RPMI7951 (cell line): ENCODE measurements around the gene VPS13A. TPM values are rescaled to one million over a fixed set of nuclear protein-coding genes. Genes with fewer than 3 reads are reported as not detected.
"Not testable (repeated sequence)": the region's sequence is repeated elsewhere in the genome, so short reads cannot be mapped to it uniquely, and the experiment has no call there.

Source experiments
- DNase-seq: peaks from one replicate; pipeline ENCODE4 v3.0.0-alpha.2; 2012; ENCODE audit warnings: low read depth
- total RNA-seq: library from RNA; depleted of rRNA; stranded (reverse); fragments of >200 nt; shearing (Covaris generic); gene quantifications from 2 replicates; pipeline ENCODE4 v1.2.3, GENCODE V29; 2014

VPS13A gene
- total RNA-seq, 1 experiment from 2014 or later, result 13.1 TPM

GRCh38 chr9:77304543-77304942, 127.2 kb downstream of the VPS13A start:
- DNase-seq, result no peak

DNA sequence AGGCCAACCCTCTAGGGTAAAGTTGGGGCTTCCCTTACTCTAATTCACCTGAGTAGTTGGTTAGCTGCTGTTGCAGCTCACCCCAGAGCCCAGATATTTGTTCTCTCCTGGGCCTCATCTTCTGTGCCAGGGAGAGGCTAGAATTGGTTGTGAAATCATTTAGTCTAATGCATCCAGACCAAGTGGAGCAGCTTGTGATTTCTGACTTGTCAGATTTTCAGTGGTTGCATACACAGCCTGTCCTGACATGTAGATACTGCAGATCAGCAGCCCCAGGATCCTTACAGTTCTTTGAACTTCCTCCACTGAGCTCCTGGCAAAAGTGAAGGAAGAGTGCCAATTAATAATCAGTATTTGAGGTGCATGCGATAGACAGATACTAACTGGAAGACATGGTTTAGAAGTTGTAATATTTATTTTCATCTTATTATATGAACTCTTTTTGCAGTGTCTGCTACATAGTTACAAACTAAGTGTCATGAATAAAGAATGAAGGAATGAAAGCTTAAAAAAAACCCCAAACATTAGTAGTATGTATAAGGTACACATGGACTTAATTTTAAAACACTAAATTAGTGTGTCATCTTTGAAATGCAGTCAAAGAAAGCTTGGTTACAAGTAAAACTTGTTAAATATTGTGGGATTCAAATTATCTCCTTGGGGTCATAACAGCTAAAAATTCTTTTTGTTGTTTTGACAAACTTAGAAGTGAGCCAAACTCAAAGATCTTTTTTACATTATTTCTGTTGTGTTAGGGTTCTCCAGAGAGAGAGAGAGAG, 128.5 kb downstream of the VPS13A start:
- no peak for DNase-seq

GRCh38 chr9:77307166-77307565, 129.8 kb downstream of the VPS13A start:
- no peak for DNase-seq

DNA sequence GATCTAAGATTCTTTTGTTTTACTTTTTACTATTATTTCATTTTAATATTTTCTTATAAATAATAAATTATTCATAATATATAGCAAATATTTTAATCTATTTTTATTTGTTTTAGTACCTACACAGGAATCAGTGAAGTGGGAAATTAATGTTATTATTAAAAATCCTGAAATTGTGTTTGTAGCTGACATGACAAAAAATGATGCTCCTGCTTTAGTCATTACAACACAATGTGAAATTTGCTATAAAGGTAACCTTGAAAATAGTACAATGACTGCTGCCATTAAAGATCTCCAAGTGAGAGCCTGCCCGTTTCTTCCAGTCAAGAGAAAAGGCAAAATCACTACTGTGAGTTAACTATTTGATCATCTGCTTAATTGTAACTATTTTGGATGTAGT, 138.7 kb downstream of the VPS13A start:
- no peak for DNase-seq

DNA sequence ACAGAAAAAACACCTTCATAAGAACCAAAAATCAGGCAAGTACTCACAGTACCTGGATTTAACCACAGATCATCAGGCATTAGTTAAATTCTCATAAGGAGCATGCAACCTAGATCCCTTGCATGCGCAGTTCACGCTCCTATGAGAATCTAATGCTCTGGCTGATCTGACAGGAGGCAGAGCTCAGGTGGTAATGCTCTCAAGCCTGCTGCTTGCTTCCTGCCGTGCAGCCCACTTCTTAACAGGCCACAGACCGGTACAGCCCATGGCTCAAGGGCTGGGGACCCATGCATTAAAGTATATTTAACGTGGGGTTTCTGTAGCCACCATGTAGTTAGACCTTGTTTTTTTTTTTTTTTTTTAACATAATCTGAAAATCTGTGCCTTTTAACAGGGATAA, 147.7 kb downstream of the VPS13A start:
- DNase-seq, result no peak

- DNase-seq, result no peak
Measured at GRCh38 chr9:77328102-77328501, 150.8 kb downstream of the VPS13A start.

DNA sequence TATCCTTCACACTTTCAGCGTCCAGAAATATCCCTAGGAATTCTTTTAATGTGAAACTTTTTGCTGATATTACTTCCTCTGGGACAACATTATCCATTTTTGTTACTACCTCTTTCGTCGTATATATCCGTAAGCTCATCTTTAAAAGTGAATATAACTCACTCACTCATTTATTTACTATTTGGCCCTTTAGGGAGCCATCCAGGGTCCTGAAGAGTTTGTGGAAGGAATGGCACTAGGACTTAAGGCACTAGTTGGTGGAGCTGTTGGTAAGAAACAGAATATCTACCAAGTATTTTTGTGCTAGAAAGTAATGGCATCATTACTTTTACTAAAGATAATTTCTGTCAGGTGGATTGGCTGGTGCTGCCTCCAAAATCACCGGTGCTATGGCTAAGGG, 192.7 kb downstream of the VPS13A start:
- DNase-seq, result no peak

DNA sequence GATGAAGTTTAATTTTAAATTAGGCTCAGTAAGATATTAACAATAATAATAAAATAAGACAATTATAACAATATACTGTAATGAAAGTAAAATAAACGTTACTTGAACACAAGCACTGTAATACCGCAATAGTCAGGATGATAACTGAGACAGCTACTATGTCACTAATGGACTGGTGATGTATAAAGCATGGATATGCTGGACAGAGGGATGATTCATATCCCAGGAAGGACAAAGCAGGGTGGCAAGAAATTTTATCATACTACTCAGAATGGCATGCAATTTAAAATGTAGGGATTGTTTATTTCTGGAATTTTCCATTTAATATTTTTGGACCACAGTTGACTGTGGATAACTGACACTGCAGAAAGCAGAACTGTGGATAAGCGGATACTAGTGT, 196.9 kb downstream of the VPS13A start:
- DNase-seq, result no peak

- no peak for DNase-seq
Measured at GRCh38 chr9:77375956-77376532, 198.7 kb downstream of the VPS13A start.

- DNase-seq, result peak; percentile 15
Measured at GRCh38 chr9:77384406-77384805, 207.1 kb downstream of the VPS13A start.

GRCh38 chr9:77386187-77386586, 208.9 kb downstream of the VPS13A start:
- DNase-seq, result no peak

- no peak for DNase-seq
Measured at GRCh38 chr9:77391834-77392233, 214.5 kb downstream of the VPS13A start.

GRCh38 chr9:77392328-77392727, 215.0 kb downstream of the VPS13A start:
- DNase-seq, result no peak

DNA sequence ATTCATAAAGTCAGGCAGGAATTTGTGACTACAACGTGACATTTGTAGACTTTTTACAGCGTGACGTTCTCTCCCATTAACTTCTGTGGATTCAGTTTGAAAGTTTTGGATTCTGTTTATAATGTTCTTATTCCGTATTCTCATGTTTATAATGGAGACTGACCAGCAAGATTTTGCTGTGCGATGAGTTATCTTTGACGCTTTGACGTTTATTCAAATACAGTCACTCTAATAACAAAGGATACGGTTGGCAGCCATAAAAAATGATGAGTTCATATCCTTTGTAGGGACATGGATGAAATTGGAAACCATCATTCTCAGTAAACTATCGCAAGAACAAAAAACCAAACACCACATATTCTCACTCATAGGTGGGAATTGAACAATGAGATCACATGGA, 221.2 kb downstream of the VPS13A start:
- not testable (repeated sequence) for DNase-seq

DNA sequence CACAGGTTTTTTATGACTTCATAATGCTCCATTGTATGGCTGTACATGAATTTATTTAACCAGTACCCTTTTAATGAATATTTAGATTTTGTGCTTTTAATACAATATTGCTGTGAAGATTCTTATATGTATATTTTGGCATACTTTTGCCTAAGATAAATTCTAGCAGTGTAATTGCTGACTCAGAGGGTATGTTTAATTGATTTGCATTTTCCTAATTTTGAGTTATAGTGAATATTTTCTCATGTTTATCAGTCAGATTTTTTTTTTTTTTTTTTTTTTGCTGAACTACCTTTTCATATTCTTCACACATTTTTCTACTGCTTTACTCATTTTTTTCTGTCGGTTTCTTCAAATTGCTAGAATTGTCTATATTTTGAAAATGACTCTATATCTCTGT, 222.6 kb downstream of the VPS13A start:
- DNase-seq, result no peak

- no peak for DNase-seq
Measured at GRCh38 chr9:77402286-77402685, 225.0 kb downstream of the VPS13A start.

DNA sequence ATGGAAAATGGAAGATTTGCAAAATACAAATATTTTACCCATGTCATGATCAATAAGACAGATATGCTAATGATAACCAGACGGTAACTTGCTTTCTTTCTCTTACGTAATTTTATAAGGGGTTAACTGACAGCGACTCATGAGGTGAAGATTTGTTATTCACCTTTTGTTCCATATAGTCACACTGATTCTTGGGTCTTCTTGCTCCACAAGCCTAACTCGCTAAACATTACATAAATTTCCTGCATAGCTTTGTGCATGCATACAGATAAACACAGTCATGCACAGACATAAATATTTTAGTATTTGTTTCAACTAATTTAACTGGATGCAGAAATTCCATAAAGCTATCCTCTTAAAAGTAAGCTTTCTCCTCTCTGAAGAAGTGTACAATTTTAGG, 225.9 kb downstream of the VPS13A start:
- no peak for DNase-seq

DNA sequence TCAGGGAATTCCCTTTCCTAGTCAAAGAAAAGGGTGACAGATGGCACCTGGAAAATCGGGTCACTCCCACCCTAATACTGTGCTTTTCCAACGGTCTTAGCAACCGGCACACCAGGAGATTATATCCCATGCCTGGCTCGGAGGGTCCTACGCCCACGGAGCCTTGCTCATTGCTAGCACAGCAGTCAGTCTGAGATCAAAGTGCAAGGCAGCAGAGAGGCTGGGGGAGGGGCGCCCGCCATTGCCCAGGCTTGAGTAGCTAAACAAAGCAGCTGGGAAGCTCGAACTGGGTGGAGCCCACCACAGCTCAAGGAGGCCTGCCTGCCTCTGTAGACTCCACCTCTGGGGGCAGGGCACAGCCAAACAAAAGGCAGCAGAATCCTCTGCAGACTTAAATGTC, 231.2 kb downstream of the VPS13A start:
- DNase-seq, result not testable (repeated sequence)

GRCh38 chr9:77417566-77417965, 240.2 kb downstream of the VPS13A start:
- peak; percentile 61 for DNase-seq

DNA sequence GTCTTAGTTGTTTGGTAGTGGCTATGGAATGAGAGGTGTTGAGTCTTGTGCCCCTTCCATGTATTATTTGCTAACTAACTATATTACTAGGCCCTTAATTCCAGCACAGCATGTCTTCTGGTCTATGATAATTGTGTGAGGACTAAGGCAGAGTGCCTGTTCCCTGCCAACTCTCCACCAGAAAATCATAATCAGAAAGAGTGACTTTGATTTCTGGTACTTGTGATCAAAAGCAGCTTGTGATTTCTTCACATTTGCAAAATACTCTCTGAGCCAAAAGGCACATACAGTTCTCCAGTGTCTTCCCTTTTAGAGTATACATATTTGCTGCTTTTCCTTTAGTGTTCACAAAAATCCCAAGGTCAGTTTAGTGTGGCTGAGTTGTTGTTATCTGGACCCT, 240.9 kb downstream of the VPS13A start:
- DNase-seq, result no peak

DNA sequence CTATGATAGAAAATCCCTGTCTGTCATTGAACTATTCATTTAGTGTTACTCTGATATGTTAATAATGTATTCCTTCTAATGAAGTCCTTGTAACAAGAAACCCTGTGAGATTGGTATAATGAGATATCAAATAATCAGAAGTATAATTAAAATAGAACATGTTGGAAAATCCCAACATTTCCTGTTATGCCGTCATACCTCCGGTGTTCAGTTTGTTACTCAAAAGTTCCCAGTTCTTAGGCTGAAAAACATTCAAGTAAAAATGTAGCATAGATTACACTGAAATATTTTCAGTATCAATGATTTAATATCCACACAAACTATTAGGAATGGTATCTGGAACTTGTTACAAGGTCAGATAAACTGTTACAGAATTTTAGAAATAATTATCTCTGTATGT, 243.3 kb downstream of the VPS13A start:
- no peak for DNase-seq

DNA sequence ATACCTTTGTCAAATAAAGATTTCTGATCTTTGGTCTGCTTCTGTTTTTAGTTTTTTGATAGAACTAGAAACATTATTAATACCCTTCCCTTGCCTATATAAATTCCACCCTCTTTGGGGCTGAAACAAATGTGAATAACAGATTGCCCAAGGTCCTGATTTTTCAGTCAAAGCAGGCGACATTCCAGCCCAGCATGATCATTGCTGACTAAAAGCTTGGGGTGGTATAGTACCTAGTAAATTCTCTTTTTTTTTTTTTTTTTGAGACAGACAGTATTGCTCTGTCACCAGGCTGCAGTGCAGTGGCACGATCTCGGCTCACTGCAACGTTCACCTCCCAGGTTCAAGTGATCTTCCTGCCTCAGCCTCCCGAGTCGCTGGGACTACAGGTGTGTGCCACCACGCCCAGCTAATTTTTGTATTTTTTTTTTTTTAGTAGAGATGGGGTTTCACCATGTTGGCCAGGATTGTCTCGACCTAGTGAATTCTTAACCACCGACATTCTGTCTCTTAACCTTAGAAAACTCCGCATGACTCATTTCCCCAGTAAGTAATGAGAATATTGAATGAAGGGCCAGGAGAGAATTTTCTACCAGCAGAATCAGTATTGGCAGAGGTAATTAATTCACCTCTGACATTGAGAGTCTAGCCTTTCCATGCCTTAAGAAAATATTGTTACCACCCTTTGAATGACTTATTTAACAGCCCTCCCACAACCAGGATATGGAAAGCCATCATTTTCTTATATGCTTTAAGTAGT, 244.4 kb downstream of the VPS13A start:
- DNase-seq, result no peak

GRCh38 chr9:77422969-77423368, 245.6 kb downstream of the VPS13A start:
- no peak for DNase-seq
